Neural cell (in vitro differentiated cells): Measurements from ENCODE around the gene DARS1. TPM values are rescaled to one million over a fixed set of nuclear protein-coding genes. Genes with fewer than 3 reads are reported as not detected.

ENCODE experiments used
- H2AFZ ChIP-seq: fragments of 200-600, 300-800 bp; sonication (generic), shearing (Covaris generic); 2 replicates; pipeline ENCODE4 v1.6.0; 2014; ENCODE audit warnings: low read depth, mild to moderate bottlenecking, antibody characterized with exemption, low read length, moderate library complexity
- H3F3A ChIP-seq: fragments of 200-600 bp; shearing (Covaris generic); 2 replicates; pipeline ENCODE4 v1.6.1; 2016; ENCODE audit warnings: mild to moderate bottlenecking, moderate library complexity, mixed read lengths, antibody characterized with exemption, low read length; ENCODE audit not compliant: insufficient read depth, poor library complexity, severe bottlenecking
- H3K27ac ChIP-seq: fragments of 200-600, 300-800 bp; sonication (generic), shearing (Covaris generic); 2 replicates; pipeline ENCODE4 v1.5.1; 2014; ENCODE audit warnings: mild to moderate bottlenecking, low read length, moderate library complexity
- H3K27me3 ChIP-seq: fragments of 300-800, 200-600 bp; sonication (generic), shearing (Covaris generic); 2 replicates; pipeline ENCODE4 v1.6.0; 2014; ENCODE audit warnings: mild to moderate bottlenecking, low read depth, low read length, moderate library complexity; ENCODE audit not compliant: insufficient read depth
- H3K36me3 ChIP-seq: fragments of 300-800, 200-600 bp; sonication (generic), shearing (Covaris generic); 2 replicates; pipeline ENCODE4 v1.5.1; 2014; ENCODE audit warnings: mild to moderate bottlenecking, antibody characterized with exemption, low read length, moderate library complexity; ENCODE audit not compliant: insufficient read depth
- H3K4me2 ChIP-seq: fragments of 300-800, 200-600 bp; sonication (generic), shearing (Covaris generic); 2 replicates; pipeline ENCODE4 v1.6.0; 2014; ENCODE audit warnings: mild to moderate bottlenecking, low read length
- H3K4me3 ChIP-seq: fragments of 300-800, 200-600 bp; sonication (generic), shearing (Covaris generic); 2 replicates; pipeline ENCODE4 v1.5.1; 2014; ENCODE audit warnings: mild to moderate bottlenecking, low read length, moderate library complexity
- H3K79me2 ChIP-seq: fragments of 200-600 bp; shearing (Covaris generic); replicated peaks from 2 replicates; pipeline ENCODE4 v1.6.0; 2014; ENCODE audit warnings: mild to moderate bottlenecking, low read length, moderate library complexity; ENCODE audit not compliant: insufficient read depth
- H3K9ac ChIP-seq: fragments of 300-800, 200-600 bp; sonication (generic), shearing (Covaris generic); 2 replicates; pipeline ENCODE4 v1.6.1; 2016; ENCODE audit warnings: mild to moderate bottlenecking, low read length, mixed read lengths
- H3K9me2 ChIP-seq: fragments of 200-600 bp; shearing (Covaris generic); 2 replicates; pipeline ENCODE4 v1.6.1; 2016; ENCODE audit warnings: mild to moderate bottlenecking, low read length, mixed read lengths; ENCODE audit not compliant: insufficient read depth
- H3K9me3 ChIP-seq: fragments of 200-600, 300-800 bp; sonication (generic), shearing (Covaris generic); 2 replicates; pipeline ENCODE4 v1.6.1; 2016; ENCODE audit warnings: mild to moderate bottlenecking, mixed run types, low read length, moderate library complexity, mixed read lengths
- H4K20me1 ChIP-seq: fragments of 200-600 bp; shearing (Covaris generic); 2 replicates; pipeline ENCODE4 v1.6.1; 2016; ENCODE audit warnings: mild to moderate bottlenecking, mixed run types; ENCODE audit not compliant: insufficient read depth
- CTCF ChIP-seq: fragments of 450-650 bp; IDR thresholded peaks from 2 replicates; pipeline ENCODE4 v1.5.1; 2014; ENCODE audit warnings: antibody characterized with exemption, mild to moderate bottlenecking, moderate library complexity; ENCODE audit not compliant: poor library complexity, severe bottlenecking
- EP300 ChIP-seq: fragments of 450-650 bp; conservative IDR thresholded peaks from 2 replicates; pipeline ENCODE4 v1.6.1; 2014; ENCODE audit warnings: antibody characterized with exemption, mild to moderate bottlenecking, moderate library complexity; ENCODE audit not compliant: poor library complexity, severe bottlenecking
- EZH2 ChIP-seq: fragments of 200-600, 300-800 bp; shearing (Covaris generic), sonication (generic); IDR thresholded peaks from 2 replicates; pipeline ENCODE4 v1.6.1; 2014; ENCODE audit warnings: antibody characterized with exemption, low read length, borderline replicate concordance, mild to moderate bottlenecking; ENCODE audit not compliant: insufficient read depth, poor library complexity, severe bottlenecking
- MXI1 ChIP-seq: fragments of 450-650 bp; conservative IDR thresholded peaks from 2 replicates; pipeline ENCODE4 v1.6.1; 2014; ENCODE audit warnings: antibody characterized with exemption, mild to moderate bottlenecking; ENCODE audit not compliant: poor library complexity, severe bottlenecking
- POLR2AphosphoS5 ChIP-seq: IDR thresholded peaks from 2 replicates; pipeline ENCODE4 v1.6.1; 2012
- RAD21 ChIP-seq: fragments of 450-650 bp; conservative IDR thresholded peaks from 2 replicates; pipeline ENCODE4 v1.6.1; 2014; ENCODE audit warnings: antibody characterized with exemption, mild to moderate bottlenecking, moderate library complexity
- REST ChIP-seq: IDR thresholded peaks from 2 replicates; pipeline ENCODE4 v1.6.1; 2012; ENCODE audit warnings: borderline replicate concordance
- TAF1 ChIP-seq: IDR thresholded peaks from 2 replicates; pipeline ENCODE4 v1.6.1; 2012; ENCODE audit warnings: low read depth
- polyA plus RNA-seq: library from polyadenylated mRNA; depleted of rRNA; stranded (reverse); fragments of >200 nt; gene quantifications from 2 replicates; pipeline ENCODE4 v1.2.3, GENCODE V29; 2014

Gene DARS1
- polyA plus RNA-seq, 1 donor from 2014 or later: 37.9 TPM

DNA sequence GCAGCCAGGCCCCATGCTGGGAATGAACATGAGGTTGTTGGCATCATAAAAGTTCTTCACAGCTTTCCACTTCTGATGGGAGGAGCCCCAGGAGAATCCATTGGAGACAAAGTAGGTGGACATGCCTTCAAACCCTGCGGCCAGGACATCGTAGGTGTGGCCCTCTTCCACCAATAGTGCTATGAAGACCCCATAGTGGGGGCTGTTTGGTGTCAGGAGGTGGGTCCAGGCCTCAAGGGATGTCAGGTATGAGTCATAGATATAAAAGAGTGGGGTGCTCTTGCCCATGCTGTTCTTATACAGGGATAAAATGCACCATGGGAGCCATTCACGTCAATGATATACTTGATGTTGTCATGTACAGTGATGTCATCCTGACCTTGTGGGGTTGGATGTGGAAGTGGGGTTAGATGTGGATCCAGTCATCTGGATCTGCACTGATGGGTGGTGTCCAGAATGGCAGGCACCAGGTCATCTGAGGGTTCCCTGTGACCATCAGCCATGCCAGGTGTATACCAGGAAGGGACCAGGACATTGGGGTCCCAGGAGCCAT is 87.1 kb downstream of the DARS1 start:
- Histone ChIP-seq H2AFZ (no peak overlapping the region), H3K9ac (no peak overlapping the region)

GRCh38 chr2:135894930-135895329 is 90.5 kb downstream of the DARS1 start:
- no peak for TF ChIP-seq REST
- no peak for TF ChIP-seq CTCF
- no peak for TF ChIP-seq RAD21
- no peak for TF ChIP-seq EZH2
- no peak for TF ChIP-seq MXI1
- no peak for TF ChIP-seq EP300
- TF ChIP-seq TAF1: no peak
- Histone ChIP-seq H3K9me2 (no peaks in the 10 kb centered on the region), H3K9ac (no peak overlapping the region), H4K20me1 (no peaks in the 10 kb centered on the region), H3K4me2 (no peak overlapping the region), H3K27me3 (no peaks in the 10 kb centered on the region), H3K4me3 (no peak overlapping the region), H3F3A (no peaks in the 10 kb centered on the region), H2AFZ (no peak overlapping the region), H3K36me3 (no peaks in the 10 kb centered on the region), H3K27ac (no peak overlapping the region), H3K9me3 (no peaks in the 10 kb centered on the region), H3K79me2 (no peaks in the 10 kb centered on the region)

More for the DNA sequence above, 87.1 kb downstream of the DARS1 start:
- Histone ChIP-seq H3K79me2 (no peaks in the 10 kb centered on the region), H4K20me1 (no peaks in the 10 kb centered on the region), H3F3A (no peaks in the 10 kb centered on the region), H3K9me2 (no peaks in the 10 kb centered on the region), H3K27me3 (no peaks in the 10 kb centered on the region), H3K4me3 (no peak overlapping the region), H3K27ac (no peak overlapping the region), H3K4me2 (no peak overlapping the region), H3K36me3 (no peaks in the 10 kb centered on the region), H3K9me3 (no peaks in the 10 kb centered on the region)
- no peak for TF ChIP-seq POLR2AphosphoS5
- no peak for TF ChIP-seq REST
- TF ChIP-seq RAD21: no peak
